NT2/D1 (cell line): ENCODE measurements around the gene NELL2.
"Not testable (repeated sequence)": the region's sequence is repeated elsewhere in the genome, so short reads cannot be mapped to it uniquely, and the experiment has no call there.

Source experiments
- DNase-seq: peaks from one replicate; pipeline ENCODE4 v3.0.0-alpha.2; 2011; ENCODE audit warnings: low read depth, low spot score
- H3K27me3 ChIP-seq: 2 replicates; pipeline ENCODE4 v1.6.0; 2011; ENCODE audit warnings: mild to moderate bottlenecking; ENCODE audit not compliant: insufficient read length, insufficient read depth
- H3K36me3 ChIP-seq: 2 replicates; pipeline ENCODE4 v1.6.1; 2011; ENCODE audit warnings: mild to moderate bottlenecking, low read length, mixed read lengths; ENCODE audit not compliant: insufficient read depth, insufficient read length
- H3K4me1 ChIP-seq: 2 replicates; pipeline ENCODE4 v1.5.1; 2011; ENCODE audit not compliant: insufficient read depth, insufficient read length
- H3K4me3 ChIP-seq: 2 replicates; pipeline ENCODE4 v1.5.1; 2011; ENCODE audit warnings: low read depth; ENCODE audit not compliant: insufficient read length
- H3K9ac ChIP-seq: 2 replicates; pipeline ENCODE4 v1.6.0; 2011; ENCODE audit warnings: low read depth; ENCODE audit not compliant: insufficient read length
- H3K9me3 ChIP-seq: 2 replicates; pipeline ENCODE4 v1.5.1; 2011; ENCODE audit warnings: mild to moderate bottlenecking, low read length; ENCODE audit not compliant: insufficient read depth
- SUZ12 ChIP-seq: IDR thresholded peaks from 2 replicates; pipeline ENCODE4 v1.6.1; 2011; ENCODE audit not compliant: insufficient read length, insufficient read depth; ENCODE audit errors: extremely low read depth
- YY1 ChIP-seq: IDR thresholded peaks from 2 replicates; pipeline ENCODE4 v1.6.1; 2011; ENCODE audit not compliant: insufficient read length, insufficient read depth
- ZNF274 ChIP-seq: IDR thresholded peaks from 2 replicates; pipeline ENCODE4 v1.6.1; 2011; ENCODE audit warnings: mild to moderate bottlenecking, low read depth, low read length

NELL2 gene

GRCh38 chr12:44847403-44847802 is 28.7 kb downstream of the NELL2 start:
- TF ChIP-seq ZNF274 = no peak
- TF ChIP-seq SUZ12 = no peak
- TF ChIP-seq YY1 = no peak
- Histone ChIP-seq H3K27me3 (no peaks in the 10 kb centered on the region), H3K4me1 (no peaks in the 10 kb centered on the region), H3K4me3 (no peak overlapping the region), H3K36me3 (no peaks in the 10 kb centered on the region), H3K9me3 (no peaks in the 10 kb centered on the region), H3K9ac (no peak overlapping the region)
- no peak for DNase-seq

GRCh38 chr12:44846826-44847225 is 29.3 kb downstream of the NELL2 start:
- TF ChIP-seq SUZ12 (no peak), ZNF274 (no peak), YY1 (no peak)
- no peak for DNase-seq
- Histone ChIP-seq H3K9me3 (no peaks in the 10 kb centered on the region), H3K4me1 (no peaks in the 10 kb centered on the region), H3K9ac (no peak overlapping the region), H3K36me3 (no peaks in the 10 kb centered on the region), H3K27me3 (no peaks in the 10 kb centered on the region), H3K4me3 (no peak overlapping the region)

GRCh38 chr12:44842669-44843068 is 33.4 kb downstream of the NELL2 start:
- DNase-seq = no peak
- Histone ChIP-seq H3K4me1 (no peaks in the 10 kb centered on the region), H3K4me3 (no peak overlapping the region), H3K9ac (no peak overlapping the region), H3K36me3 (no peaks in the 10 kb centered on the region), H3K27me3 (no peaks in the 10 kb centered on the region), H3K9me3 (no peaks in the 10 kb centered on the region)
- TF ChIP-seq YY1 = no peak
- TF ChIP-seq ZNF274 = no peak
- TF ChIP-seq SUZ12 = no peak

- H3K4me1 ChIP-seq = no peaks in the 10 kb centered on the region
- H3K9me3 ChIP-seq = no peaks in the 10 kb centered on the region
- H3K36me3 ChIP-seq = no peaks in the 10 kb centered on the region
- no peak for DNase-seq
- TF ChIP-seq YY1 = no peak
- TF ChIP-seq ZNF274 = no peak
- TF ChIP-seq SUZ12 = no peak
- no peak overlapping the region for H3K4me3 ChIP-seq
- no peak overlapping the region for H3K9ac ChIP-seq
- H3K27me3 ChIP-seq = no peaks in the 10 kb centered on the region
Observed at GRCh38 chr12:44839785-44840184, 36.3 kb downstream of the NELL2 start.

GRCh38 chr12:44837114-44837755 is 38.9 kb downstream of the NELL2 start:
- DNase-seq = no peak
- H3K27me3 ChIP-seq = no peaks in the 10 kb centered on the region
- H3K4me1 ChIP-seq = no peaks in the 10 kb centered on the region

GRCh38 chr12:44835641-44836379 is 40.3 kb downstream of the NELL2 start:
- Histone ChIP-seq H3K36me3 (no peaks in the 10 kb centered on the region), H3K9me3 (no peaks in the 10 kb centered on the region), H3K4me3 (no peak overlapping the region), H3K9ac (no peak overlapping the region), H3K27me3 (no peaks in the 10 kb centered on the region), H3K4me1 (no peaks in the 10 kb centered on the region)
- DNase-seq = no peak
- TF ChIP-seq SUZ12 (no peak), YY1 (no peak), ZNF274 (no peak)

More at GRCh38 chr12:44837114-44837755, 38.9 kb downstream of the NELL2 start:
- Histone ChIP-seq H3K36me3 (no peaks in the 10 kb centered on the region), H3K9me3 (no peaks in the 10 kb centered on the region), H3K4me3 (no peak overlapping the region), H3K9ac (no peak overlapping the region)
- no peak for TF ChIP-seq YY1
- TF ChIP-seq ZNF274 = no peak
- TF ChIP-seq SUZ12 = no peak

- not testable (repeated sequence) for H3K9me3 ChIP-seq, H3K4me1 ChIP-seq, DNase-seq, H3K27me3 ChIP-seq, H3K36me3 ChIP-seq, H3K4me3 ChIP-seq, H3K9ac ChIP-seq
Observed at GRCh38 chr12:44834996-44835395, 41.1 kb downstream of the NELL2 start.
